Right lobe of liver (tissue), 4 donors: Measurements from ENCODE around the gene DAPK1.

Experiments
- POLR2A ChIP-seq: fragments of 450-650 bp; IDR thresholded peaks from one replicate; pipeline ENCODE4 v1.6.1; 2017; ENCODE audit warnings: antibody characterized with exemption, mild to moderate bottlenecking
- TF ChIP-seq, protein P1 (sequence below), 4 donors: fragments of 200-600 bp in 3 of 4; fragments of 450-650 bp in 1 of 4; IDR thresholded peaks; one replicate each; pipeline versions ENCODE4 v1.5.1 to v1.8.0; 2016 to 2022; ENCODE audit warnings: antibody characterized with exemption in 4 of 4, mild to moderate bottlenecking in 2 of 4
- donor health status: DM: no; HTN: no; CAD: no.
- donor health status: DM: no; HTN: no; CAD: no.
- donor health status: DM: no; HTN: yes; CAD: no.

DNA sequence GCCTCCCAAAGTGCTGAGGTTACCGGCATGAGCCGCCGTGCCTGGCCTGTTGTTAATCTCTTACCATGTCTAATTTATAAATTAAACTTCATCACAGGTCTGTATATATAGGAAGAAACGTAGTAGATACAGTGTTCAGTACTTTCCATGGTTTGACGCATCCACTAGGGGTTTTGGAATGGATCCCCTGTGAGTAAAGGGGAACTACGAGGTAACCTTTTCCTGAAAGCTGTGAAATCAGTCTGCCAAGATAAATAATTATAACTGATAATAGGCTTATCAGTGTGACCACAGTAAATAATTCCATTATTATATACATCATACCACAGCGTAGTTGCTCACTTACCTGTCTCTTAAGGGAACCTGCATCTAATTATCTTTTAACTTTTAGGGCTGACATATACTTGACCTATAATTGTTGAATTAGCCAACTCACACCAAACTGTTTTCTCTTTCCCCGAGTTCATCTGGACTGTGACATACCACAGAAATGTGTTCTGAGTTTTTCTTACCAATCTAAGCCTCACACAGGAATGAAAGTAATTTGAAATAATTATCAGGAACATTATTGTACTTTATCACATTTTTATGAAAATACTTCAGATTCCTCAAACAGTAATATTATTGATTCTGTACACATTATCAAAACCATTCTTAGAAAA, 42.9 kb downstream of the DAPK1 start:
- TF ChIP-seq, protein P1, sequence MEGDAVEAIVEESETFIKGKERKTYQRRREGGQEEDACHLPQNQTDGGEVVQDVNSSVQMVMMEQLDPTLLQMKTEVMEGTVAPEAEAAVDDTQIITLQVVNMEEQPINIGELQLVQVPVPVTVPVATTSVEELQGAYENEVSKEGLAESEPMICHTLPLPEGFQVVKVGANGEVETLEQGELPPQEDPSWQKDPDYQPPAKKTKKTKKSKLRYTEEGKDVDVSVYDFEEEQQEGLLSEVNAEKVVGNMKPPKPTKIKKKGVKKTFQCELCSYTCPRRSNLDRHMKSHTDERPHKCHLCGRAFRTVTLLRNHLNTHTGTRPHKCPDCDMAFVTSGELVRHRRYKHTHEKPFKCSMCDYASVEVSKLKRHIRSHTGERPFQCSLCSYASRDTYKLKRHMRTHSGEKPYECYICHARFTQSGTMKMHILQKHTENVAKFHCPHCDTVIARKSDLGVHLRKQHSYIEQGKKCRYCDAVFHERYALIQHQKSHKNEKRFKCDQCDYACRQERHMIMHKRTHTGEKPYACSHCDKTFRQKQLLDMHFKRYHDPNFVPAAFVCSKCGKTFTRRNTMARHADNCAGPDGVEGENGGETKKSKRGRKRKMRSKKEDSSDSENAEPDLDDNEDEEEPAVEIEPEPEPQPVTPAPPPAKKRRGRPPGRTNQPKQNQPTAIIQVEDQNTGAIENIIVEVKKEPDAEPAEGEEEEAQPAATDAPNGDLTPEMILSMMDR (IDR thresholded peaks at IDR 0.05) = no peak
- TF ChIP-seq POLR2A = no peak
